CD14-positive monocyte (primary cell): ENCODE measurements around the gene TSPAN12. TPM values are rescaled to one million over a fixed set of nuclear protein-coding genes. Genes with fewer than 3 reads are reported as not detected.

Source experiments
- DNase-seq, 3 donors: peaks; one replicate each; pipeline ENCODE4 v3.0.0-alpha.2; 2011 to 2022
- H2AFZ ChIP-seq: 2 replicates; pipeline ENCODE4 v1.6.0; 2012; ENCODE audit warnings: mild to moderate bottlenecking, low read depth, low read length, inconsistent platforms; ENCODE audit not compliant: insufficient read depth, poor library complexity, severe bottlenecking
- H3K27ac ChIP-seq, 2 donors: 1 replicate in 1 of 2; 2 replicates in 1 of 2; pipeline ENCODE4 v1.5.1; 2012 to 2013; ENCODE audit warnings: low read length in 2 of 2, control low read depth in 1 of 2, inconsistent platforms in 1 of 2, low read depth in 1 of 2, mild to moderate bottlenecking in 1 of 2
- H3K27me3 ChIP-seq, 2 donors: one replicate each; pipeline versions ENCODE4 v1.6.0 to v1.6.1; 2011 to 2013; ENCODE audit warnings: low read length in 2 of 2; ENCODE audit not compliant: control insufficient read depth in 2 of 2, insufficient read depth in 2 of 2
- H3K36me3 ChIP-seq, 2 donors: replicated peaks in 1 of 2; 1 replicate in 1 of 2; 2 replicates in 1 of 2; pipeline versions ENCODE4 v1.5.1 to v1.6.1; 2012 to 2013; ENCODE audit warnings: low read length in 2 of 2, control low read depth in 1 of 2, inconsistent platforms in 1 of 2, mild to moderate bottlenecking in 1 of 2; ENCODE audit not compliant: insufficient read depth in 2 of 2, control insufficient read depth in 1 of 2
- H3K4me1 ChIP-seq, 2 donors: 1 replicate in 1 of 2; 2 replicates in 1 of 2; pipeline versions ENCODE4 v1.5.1 to v1.6.1; 2012 to 2013; ENCODE audit warnings: low read length in 2 of 2, control low read depth in 1 of 2, inconsistent platforms in 1 of 2, mild to moderate bottlenecking in 1 of 2, moderate library complexity in 1 of 2; ENCODE audit not compliant: insufficient read depth in 2 of 2, control insufficient read depth in 1 of 2
- H3K4me2 ChIP-seq: replicated peaks from 2 replicates; pipeline ENCODE3; 2012; ENCODE audit warnings: low read length, moderate library complexity, mild to moderate bottlenecking; ENCODE audit not compliant: poor library complexity, severe bottlenecking; ENCODE audit errors: extremely low read depth
- H3K4me3 ChIP-seq, 3 experiments: fragments of 200-600 bp in 1 of 3; sonication (generic) in 1 of 3; replicated peaks in 1 of 3; 1 replicate in 2 of 3; 2 replicates in 1 of 3; pipeline ENCODE4 v1.5.1; 2011 to 2013; ENCODE audit warnings: low read length in 3 of 3, mild to moderate bottlenecking in 3 of 3, control low read depth in 2 of 3, low read depth in 2 of 3, inconsistent platforms in 1 of 3, moderate library complexity in 1 of 3
- H3K79me2 ChIP-seq: 2 replicates; pipeline ENCODE4 v1.6.0; 2012; ENCODE audit warnings: mild to moderate bottlenecking, control low read depth, inconsistent platforms, low read length, moderate library complexity; ENCODE audit not compliant: insufficient read depth
- H3K9ac ChIP-seq: 2 replicates; pipeline ENCODE4 v1.6.0; 2017; ENCODE audit warnings: low read length, mild to moderate bottlenecking; ENCODE audit not compliant: insufficient read depth, poor library complexity, severe bottlenecking
- H3K9me3 ChIP-seq, 2 donors: replicated peaks in 1 of 2; 1 replicate in 1 of 2; 2 replicates in 1 of 2; pipeline versions ENCODE4 v1.5.1 to v1.6.1; 2012 to 2013; ENCODE audit warnings: low read length in 2 of 2, control low read depth in 1 of 2; ENCODE audit not compliant: control insufficient read depth in 1 of 2, insufficient read depth in 1 of 2
- H4K20me1 ChIP-seq: 2 replicates; pipeline ENCODE4 v1.6.0; 2012; ENCODE audit warnings: mild to moderate bottlenecking, low read length, control low read depth, moderate library complexity; ENCODE audit not compliant: insufficient read depth
- H3K27ac Mint-ChIP-seq, 7 donors: one replicate each; pipeline ENCODE4 v1.8.0; 2020; ENCODE audit warnings: mild to moderate bottlenecking in 7 of 7, mixed read lengths in 7 of 7, moderate library complexity in 6 of 7, inconsistent platforms in 2 of 7
- H3K27me3 Mint-ChIP-seq, 3 donors: one replicate each; pipeline ENCODE4 v1.8.0; 2021 to 2022; ENCODE audit warnings: low read depth in 3 of 3, mild to moderate bottlenecking in 3 of 3, mixed read lengths in 3 of 3, moderate library complexity in 3 of 3, inconsistent platforms in 1 of 3
- H3K36me3 Mint-ChIP-seq, 2 donors: one replicate each; pipeline ENCODE4 v1.8.0; 2020; ENCODE audit warnings: mixed read lengths in 2 of 2, inconsistent platforms in 1 of 2, mild to moderate bottlenecking in 1 of 2
- H3K4me1 Mint-ChIP-seq: one replicate; pipeline ENCODE4 v1.8.0; 2020; ENCODE audit warnings: mild to moderate bottlenecking, mixed read lengths
- H3K4me3 Mint-ChIP-seq, 2 donors: one replicate each; pipeline ENCODE4 v1.8.0; 2020; ENCODE audit warnings: mild to moderate bottlenecking in 2 of 2, mixed read lengths in 2 of 2, moderate library complexity in 1 of 2
- H3K9me3 Mint-ChIP-seq, 7 donors: one replicate each; pipeline ENCODE4 v1.8.0; 2020 to 2022; ENCODE audit warnings: mixed read lengths in 7 of 7, mild to moderate bottlenecking in 6 of 7, moderate library complexity in 6 of 7, inconsistent platforms in 2 of 7
- WGBS: methylation state at CpG from one replicate; pipeline ENCODE4 v1.1.5; 2013; ENCODE audit warnings: missing lambda C conversion rate; ENCODE audit not compliant: insufficient coverage; 5-methylcytosine and 5-hydroxymethylcytosine counted together
- intact Hi-C, 2 donors: fragments of 100-400 bp; cut with micrococcal nuclease; formaldehyde crosslinking; loops; one replicate each; pipeline versions ENCODE4 v1.15.0 to v1.15.1; 2023
- polyA plus RNA-seq, 3 donors: library from polyadenylated mRNA; depleted of rRNA in 1 of 3; unstranded in 2 of 3; stranded (reverse) in 1 of 3; fragments of 300-500 nt in 2 of 3; fragments of >200 nt in 1 of 3; fragmentation: Illumina TruSeq in 2 of 3; gene quantifications; 1 replicate in 2 of 3; 2 replicates in 1 of 3; pipeline ENCODE4 v1.2.3, GENCODE V29; 2012 to 2021
- TF ChIP-seq, protein P1 (sequence below): fragments of 200-600 bp; IDR thresholded peaks from one replicate; pipeline ENCODE4 v1.8.0; 2022; ENCODE audit warnings: antibody characterized with exemption, mild to moderate bottlenecking

TSPAN12 gene
- polyA plus RNA-seq, 3 donors = not detected

DNA sequence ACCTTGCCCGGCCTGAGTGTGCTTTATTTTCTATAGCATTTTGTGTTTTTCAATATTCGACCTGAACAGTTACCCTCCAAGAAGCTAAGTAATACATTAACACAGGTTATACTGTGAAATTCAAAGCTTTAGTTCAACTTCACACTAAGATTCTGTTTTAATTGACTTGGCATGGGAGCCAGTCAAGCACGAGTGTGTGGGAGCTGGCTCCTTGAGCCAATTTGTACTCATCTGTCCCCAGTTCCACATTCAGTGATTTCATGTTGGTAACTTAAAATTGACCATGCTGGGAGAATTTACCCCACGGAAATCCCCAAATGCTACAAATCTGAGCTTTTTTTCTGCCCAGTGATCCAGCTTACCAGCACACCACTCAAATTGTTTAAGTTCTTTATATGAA is 20.3 kb downstream of the TSPAN12 start:
- TF ChIP-seq, protein P1, sequence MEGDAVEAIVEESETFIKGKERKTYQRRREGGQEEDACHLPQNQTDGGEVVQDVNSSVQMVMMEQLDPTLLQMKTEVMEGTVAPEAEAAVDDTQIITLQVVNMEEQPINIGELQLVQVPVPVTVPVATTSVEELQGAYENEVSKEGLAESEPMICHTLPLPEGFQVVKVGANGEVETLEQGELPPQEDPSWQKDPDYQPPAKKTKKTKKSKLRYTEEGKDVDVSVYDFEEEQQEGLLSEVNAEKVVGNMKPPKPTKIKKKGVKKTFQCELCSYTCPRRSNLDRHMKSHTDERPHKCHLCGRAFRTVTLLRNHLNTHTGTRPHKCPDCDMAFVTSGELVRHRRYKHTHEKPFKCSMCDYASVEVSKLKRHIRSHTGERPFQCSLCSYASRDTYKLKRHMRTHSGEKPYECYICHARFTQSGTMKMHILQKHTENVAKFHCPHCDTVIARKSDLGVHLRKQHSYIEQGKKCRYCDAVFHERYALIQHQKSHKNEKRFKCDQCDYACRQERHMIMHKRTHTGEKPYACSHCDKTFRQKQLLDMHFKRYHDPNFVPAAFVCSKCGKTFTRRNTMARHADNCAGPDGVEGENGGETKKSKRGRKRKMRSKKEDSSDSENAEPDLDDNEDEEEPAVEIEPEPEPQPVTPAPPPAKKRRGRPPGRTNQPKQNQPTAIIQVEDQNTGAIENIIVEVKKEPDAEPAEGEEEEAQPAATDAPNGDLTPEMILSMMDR = no peak
- intact Hi-C loops = no loop called here
- Mint-ChIP-seq H3K27me3 (peaks cover 0 to 3% (median 2%) of the 10 kb centered on the region in 3 donors), H3K4me3 (no peak overlapping the region), H3K27ac (no peak overlapping the region), H3K4me1 (no peaks in the 10 kb centered on the region), H3K36me3 (no peaks in the 10 kb centered on the region), H3K9me3 (peaks cover 0 to 1% (median 0%) of the 10 kb centered on the region in 7 donors)
- Histone ChIP-seq H3K9ac (no peak overlapping the region), H2AFZ (no peak overlapping the region), H4K20me1 (no peaks in the 10 kb centered on the region), H3K4me3 (no peak overlapping the region), H3K4me1 (no peaks in the 10 kb centered on the region), H3K79me2 (no peaks in the 10 kb centered on the region), H3K27ac (no peak overlapping the region), H3K9me3 (no peaks in the 10 kb centered on the region), H3K27me3 (no peaks in the 10 kb centered on the region), H3K4me2 (no peak overlapping the region), H3K36me3 (no peaks in the 10 kb centered on the region)
- WGBS = no CpG with 5 or more reads among the region's 4 CpGs
- DNase-seq = no peak

GRCh38 chr7:120836556-120837115 is 21.3 kb downstream of the TSPAN12 start:
- H3K36me3 Mint-ChIP-seq = no peaks in the 10 kb centered on the region
- WGBS = no CpG with 5 or more reads among the region's 1 CpG
- Histone ChIP-seq H4K20me1 (no peaks in the 10 kb centered on the region), H2AFZ (no peak overlapping the region), H3K4me3 (no peak overlapping the region), H3K27me3 (no peaks in the 10 kb centered on the region), H3K27ac (no peak overlapping the region), H3K79me2 (no peaks in the 10 kb centered on the region), H3K36me3 (no peaks in the 10 kb centered on the region), H3K9ac (no peak overlapping the region), H3K9me3 (no peaks in the 10 kb centered on the region), H3K4me2 (no peak overlapping the region), H3K4me1 (no peaks in the 10 kb centered on the region)
- peaks cover 0 to 3% (median 2%) of the 10 kb centered on the region in 3 donors for H3K27me3 Mint-ChIP-seq
- TF ChIP-seq, protein P1 = no peak
- intact Hi-C loops = no loop called here
- H3K9me3 Mint-ChIP-seq = peaks cover 0 to 1% (median 0%) of the 10 kb centered on the region in 7 donors
- no peaks in the 10 kb centered on the region for H3K4me1 Mint-ChIP-seq
- no peak for DNase-seq
- no peak overlapping the region for H3K4me3 Mint-ChIP-seq
- no peak overlapping the region for H3K27ac Mint-ChIP-seq
